Skeletal muscle tissue (tissue), 4 donors: ENCODE results near the gene PAPLN. TPM values are rescaled to one million over a fixed set of nuclear protein-coding genes. Genes with fewer than 3 reads are reported as not detected.
"Not testable (repeated sequence)": the region's sequence is repeated elsewhere in the genome, so short reads cannot be mapped to it uniquely, and the experiment has no call there.

ENCODE experiments used
- H3K27ac ChIP-seq: one replicate; pipeline ENCODE4 v1.7.0; 2013; ENCODE audit warnings: mild to moderate bottlenecking, low read depth, low read length, inconsistent platforms
- H3K27me3 ChIP-seq, 3 donors: one replicate each; pipeline ENCODE4 v1.7.0; 2013; ENCODE audit warnings: low read length in 3 of 3; ENCODE audit not compliant: control insufficient read depth in 3 of 3, insufficient read depth in 3 of 3
- H3K36me3 ChIP-seq, 3 donors: one replicate each; pipeline ENCODE4 v1.7.0; 2013; ENCODE audit warnings: low read length in 3 of 3; ENCODE audit not compliant: control insufficient read depth in 3 of 3, insufficient read depth in 3 of 3
- H3K4me1 ChIP-seq, 3 donors: one replicate each; pipeline ENCODE4 v1.7.0; 2013; ENCODE audit warnings: low read length in 3 of 3, mild to moderate bottlenecking in 3 of 3; ENCODE audit not compliant: control insufficient read depth in 3 of 3, insufficient read depth in 3 of 3
- H3K4me3 ChIP-seq, 3 donors: one replicate each; pipeline ENCODE4 v1.7.0; 2013; ENCODE audit warnings: low read length in 3 of 3
- H3K9ac ChIP-seq, 3 donors: one replicate each; pipeline ENCODE4 v1.7.0; 2013; ENCODE audit warnings: low read length in 3 of 3, mild to moderate bottlenecking in 3 of 3, moderate library complexity in 2 of 3, low read depth in 1 of 3
- H3K9me3 ChIP-seq, 3 donors: one replicate each; pipeline ENCODE4 v1.7.0; 2013; ENCODE audit warnings: low read length in 3 of 3; ENCODE audit not compliant: control insufficient read depth in 3 of 3
- total RNA-seq: library from RNA; depleted of rRNA; stranded (reverse); fragments of >200 nt; gene quantifications from one replicate; pipeline ENCODE4 v1.2.3, GENCODE V29; 2014
- donor health status: Osteomylitis.

Gene PAPLN, protein sequence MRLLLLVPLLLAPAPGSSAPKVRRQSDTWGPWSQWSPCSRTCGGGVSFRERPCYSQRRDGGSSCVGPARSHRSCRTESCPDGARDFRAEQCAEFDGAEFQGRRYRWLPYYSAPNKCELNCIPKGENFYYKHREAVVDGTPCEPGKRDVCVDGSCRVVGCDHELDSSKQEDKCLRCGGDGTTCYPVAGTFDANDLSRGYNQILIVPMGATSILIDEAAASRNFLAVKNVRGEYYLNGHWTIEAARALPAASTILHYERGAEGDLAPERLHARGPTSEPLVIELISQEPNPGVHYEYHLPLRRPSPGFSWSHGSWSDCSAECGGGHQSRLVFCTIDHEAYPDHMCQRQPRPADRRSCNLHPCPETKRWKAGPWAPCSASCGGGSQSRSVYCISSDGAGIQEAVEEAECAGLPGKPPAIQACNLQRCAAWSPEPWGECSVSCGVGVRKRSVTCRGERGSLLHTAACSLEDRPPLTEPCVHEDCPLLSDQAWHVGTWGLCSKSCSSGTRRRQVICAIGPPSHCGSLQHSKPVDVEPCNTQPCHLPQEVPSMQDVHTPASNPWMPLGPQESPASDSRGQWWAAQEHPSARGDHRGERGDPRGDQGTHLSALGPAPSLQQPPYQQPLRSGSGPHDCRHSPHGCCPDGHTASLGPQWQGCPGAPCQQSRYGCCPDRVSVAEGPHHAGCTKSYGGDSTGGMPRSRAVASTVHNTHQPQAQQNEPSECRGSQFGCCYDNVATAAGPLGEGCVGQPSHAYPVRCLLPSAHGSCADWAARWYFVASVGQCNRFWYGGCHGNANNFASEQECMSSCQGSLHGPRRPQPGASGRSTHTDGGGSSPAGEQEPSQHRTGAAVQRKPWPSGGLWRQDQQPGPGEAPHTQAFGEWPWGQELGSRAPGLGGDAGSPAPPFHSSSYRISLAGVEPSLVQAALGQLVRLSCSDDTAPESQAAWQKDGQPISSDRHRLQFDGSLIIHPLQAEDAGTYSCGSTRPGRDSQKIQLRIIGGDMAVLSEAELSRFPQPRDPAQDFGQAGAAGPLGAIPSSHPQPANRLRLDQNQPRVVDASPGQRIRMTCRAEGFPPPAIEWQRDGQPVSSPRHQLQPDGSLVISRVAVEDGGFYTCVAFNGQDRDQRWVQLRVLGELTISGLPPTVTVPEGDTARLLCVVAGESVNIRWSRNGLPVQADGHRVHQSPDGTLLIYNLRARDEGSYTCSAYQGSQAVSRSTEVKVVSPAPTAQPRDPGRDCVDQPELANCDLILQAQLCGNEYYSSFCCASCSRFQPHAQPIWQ
- 1.6 TPM for total RNA-seq

DNA sequence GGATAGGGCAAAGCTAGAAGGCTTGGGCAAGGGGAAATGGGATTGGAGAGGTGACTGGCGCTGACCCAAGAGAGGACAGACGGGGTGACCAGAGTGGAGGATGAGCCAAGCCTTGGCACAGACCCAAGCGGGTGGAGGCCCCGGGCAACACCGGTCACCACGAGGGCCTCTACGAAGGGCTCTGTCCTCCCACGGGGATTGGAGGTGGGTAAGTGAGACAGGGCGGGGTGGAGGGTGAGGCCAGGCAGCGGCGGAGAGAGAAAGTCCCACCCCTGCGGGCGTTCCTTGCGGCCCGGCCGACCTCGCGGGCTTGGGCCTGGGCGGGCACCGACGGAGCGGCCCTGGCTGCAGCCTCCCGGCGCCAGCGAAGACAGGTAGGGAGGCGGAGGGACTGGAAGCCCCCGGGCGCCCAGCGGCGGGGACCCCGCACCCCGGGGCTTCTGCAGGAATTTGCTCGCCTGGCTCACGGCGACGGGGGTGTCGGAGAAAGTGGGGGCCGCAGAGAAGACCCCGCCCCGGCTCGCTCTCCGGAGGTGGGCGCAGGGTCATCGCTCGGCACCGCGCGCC is at the start of gene PAPLN:
PAPLN (plus strand) TSS at position 288 of the 567 bp plus-strand sequence. CDS start 2,273 bp downstream, outside the sequence.
- Histone ChIP-seq H3K36me3 (no peaks in the 10 kb centered on the region), H3K9me3 (no peaks in the 10 kb centered on the region), H3K27me3 (peaks cover 32 to 73% (median 52%) of the 10 kb centered on the region in 3 donors), H3K27ac (no peak within 1 kb of the TSS), H3K4me3 (peak within 1 kb of the TSS; percentile 35 to 49 (median 41)), H3K4me1 (peaks cover 10 to 34% (median 16%) of the 10 kb centered on the region in 3 donors), H3K9ac (peak within 1 kb of the TSS in 2 of 3 donors; percentile 23 to 54)

- Histone ChIP-seq H3K4me1 (no peaks in the 10 kb centered on the region), H3K36me3 (peaks cover 9 to 22% (median 12%) of the 10 kb centered on the region in 3 donors), H3K4me3 (no peak overlapping the region), H3K27ac (no peak overlapping the region), H3K27me3 (no peaks in the 10 kb centered on the region), H3K9me3 (no peaks in the 10 kb centered on the region), H3K9ac (no peak overlapping the region)
Measured at GRCh38 chr14:73188501-73188911, 48.8 kb upstream of the PAPLN start.

DNA sequence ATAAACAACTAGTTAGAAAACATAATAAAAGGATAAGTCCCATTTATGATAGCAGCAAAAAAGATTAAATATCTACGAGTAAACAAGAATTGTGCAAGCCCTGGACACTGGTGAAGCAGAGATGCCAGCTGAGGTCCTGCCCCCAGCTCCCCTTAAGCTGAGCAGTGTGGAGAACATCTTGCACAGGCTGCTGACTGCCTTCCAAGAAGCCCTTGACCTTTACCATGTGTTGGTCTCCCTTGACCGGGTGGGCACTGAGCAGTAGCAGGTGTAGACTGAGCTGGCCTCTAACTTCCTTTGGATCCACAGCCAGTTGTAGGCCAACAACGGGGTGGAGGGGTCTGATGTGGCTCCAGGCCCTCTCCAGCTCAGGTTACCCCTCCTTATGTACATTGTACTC is 47.7 kb upstream of the PAPLN start:
- peaks cover 12 to 28% (median 20%) of the 10 kb centered on the region in 3 donors for H3K36me3 ChIP-seq

DNA sequence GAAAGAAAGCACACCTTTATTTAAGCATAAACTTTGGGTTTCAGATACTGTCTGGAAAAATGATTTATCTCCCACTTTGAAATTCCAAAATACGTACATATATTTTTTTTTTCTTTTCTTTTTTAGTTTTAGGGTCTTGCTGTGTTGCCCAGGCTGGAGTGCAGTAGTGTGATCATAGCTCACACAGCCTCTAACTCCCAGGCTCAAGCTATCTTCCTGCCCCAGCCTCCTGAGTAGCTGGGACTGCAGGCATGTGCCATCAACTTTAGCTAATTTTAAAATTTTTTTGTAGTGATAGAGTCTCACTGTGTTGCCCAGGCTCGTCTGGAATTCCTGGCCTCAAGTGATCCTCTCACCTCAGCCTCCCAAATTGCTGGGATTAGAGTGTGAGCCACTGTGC is 45.9 kb upstream of the PAPLN start:
- Histone ChIP-seq H3K27ac (no peak overlapping the region), H3K36me3 (peaks cover 14 to 28% (median 20%) of the 10 kb centered on the region in 3 donors), H3K9ac (no peak overlapping the region), H3K4me1 (no peaks in the 10 kb centered on the region), H3K27me3 (no peaks in the 10 kb centered on the region), H3K4me3 (no peak overlapping the region), H3K9me3 (no peaks in the 10 kb centered on the region)

More for the DNA sequence above, 47.7 kb upstream of the PAPLN start:
- Histone ChIP-seq H3K4me3 (no peak overlapping the region), H3K9ac (no peak overlapping the region), H3K27me3 (no peaks in the 10 kb centered on the region), H3K4me1 (no peaks in the 10 kb centered on the region), H3K27ac (no peak overlapping the region), H3K9me3 (no peaks in the 10 kb centered on the region)

DNA sequence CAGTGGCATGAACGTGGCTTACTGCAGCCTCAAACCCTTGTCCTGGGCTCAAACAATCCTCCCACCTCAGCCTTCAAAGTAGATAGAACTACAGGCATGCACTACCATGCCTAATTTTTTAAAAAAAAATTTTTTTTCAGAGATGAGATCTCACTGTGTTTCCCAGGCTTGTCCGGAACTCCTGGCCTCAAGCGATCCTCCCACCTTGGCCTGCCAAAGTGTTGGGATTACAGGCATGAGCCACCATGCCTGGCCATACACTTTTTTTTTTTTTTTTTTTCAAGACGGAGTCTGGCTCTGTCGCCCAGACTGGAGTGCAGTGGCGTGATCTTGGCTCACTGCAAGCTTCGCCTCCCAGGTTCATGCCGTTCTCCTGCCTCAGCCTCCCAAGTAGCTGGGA is 43.0 kb upstream of the PAPLN start:
- H3K4me3 ChIP-seq, H3K27me3 ChIP-seq, H3K9ac ChIP-seq, H3K4me1 ChIP-seq, H3K9me3 ChIP-seq, H3K27ac ChIP-seq: not testable (repeated sequence)
- H3K36me3 ChIP-seq, result peaks cover 18 to 43% (median 25%) of the 10 kb centered on the region in 3 donors

DNA sequence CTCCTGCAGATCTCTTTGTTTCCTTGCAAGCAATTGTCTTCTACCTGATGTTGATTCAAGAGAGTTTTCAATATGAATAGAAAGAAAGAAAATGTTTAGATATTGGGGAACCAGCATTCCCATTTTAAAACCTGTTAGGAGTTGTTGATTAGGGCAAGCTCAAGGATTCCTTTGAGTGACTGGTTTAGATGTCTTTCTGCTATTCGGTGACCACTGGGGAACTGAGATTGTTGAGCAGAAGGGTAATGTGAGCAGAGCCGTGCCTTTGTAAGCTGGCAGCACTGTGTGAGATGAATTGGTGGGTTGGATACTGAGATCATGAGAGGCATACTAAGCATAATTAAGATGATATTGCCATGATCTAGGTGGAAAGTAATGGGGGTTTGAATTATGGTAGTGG is 39.1 kb upstream of the PAPLN start:
- Histone ChIP-seq H3K9ac (no peak overlapping the region), H3K27ac (no peak overlapping the region), H3K4me1 (no peaks in the 10 kb centered on the region), H3K9me3 (no peaks in the 10 kb centered on the region), H3K4me3 (no peak overlapping the region), H3K36me3 (peaks cover 10 to 29% (median 26%) of the 10 kb centered on the region in 3 donors), H3K27me3 (no peaks in the 10 kb centered on the region)

- Histone ChIP-seq H3K27me3 (no peaks in the 10 kb centered on the region), H3K4me1 (no peaks in the 10 kb centered on the region), H3K9ac (no peak overlapping the region), H3K36me3 (peaks cover 16 to 32% (median 28%) of the 10 kb centered on the region in 3 donors), H3K4me3 (no peak overlapping the region), H3K9me3 (no peaks in the 10 kb centered on the region), H3K27ac (no peak overlapping the region)
Measured at GRCh38 chr14:73203527-73203926, 33.8 kb upstream of the PAPLN start.

GRCh38 chr14:73207615-73208014 is 29.7 kb upstream of the PAPLN start:
- no peak overlapping the region for H3K27ac ChIP-seq
- no peaks in the 10 kb centered on the region for H3K4me1 ChIP-seq
- H3K36me3 ChIP-seq, result peaks cover 25 to 39% (median 36%) of the 10 kb centered on the region in 3 donors
- no peaks in the 10 kb centered on the region for H3K9me3 ChIP-seq
- no peak overlapping the region for H3K9ac ChIP-seq
- no peaks in the 10 kb centered on the region for H3K27me3 ChIP-seq
- no peak overlapping the region for H3K4me3 ChIP-seq

GRCh38 chr14:73208390-73208789 is 28.9 kb upstream of the PAPLN start:
- Histone ChIP-seq H3K36me3 (peaks cover 25 to 46% (median 44%) of the 10 kb centered on the region in 3 donors), H3K4me3 (no peak overlapping the region), H3K9me3 (no peaks in the 10 kb centered on the region), H3K9ac (no peak overlapping the region), H3K4me1 (no peaks in the 10 kb centered on the region), H3K27me3 (no peaks in the 10 kb centered on the region), H3K27ac (no peak overlapping the region)
